SK-N-SH treated with all-trans-retinoic acid at 6 μM for 48 hours (cell line): ENCODE data around the gene FOXL2NB.

Experiments used
- PATZ1 ChIP-seq: fragments of 250-450 bp; sonication (Bioruptor Pico); IDR thresholded peaks from 2 replicates; pipeline ENCODE4 v1.8.0; 2020; ENCODE audit warnings: mild to moderate bottlenecking, moderate library complexity, borderline replicate concordance
- TCF4 ChIP-seq: fragments of 250-450 bp; sonication (Bioruptor Pico); IDR thresholded peaks from 2 replicates; pipeline ENCODE4 v1.8.0; 2021; ENCODE audit warnings: mild to moderate bottlenecking, moderate library complexity, borderline replicate concordance
- ZNF70 ChIP-seq: fragments of 450-650 bp; formaldehyde crosslinking; IDR thresholded peaks from 2 replicates; pipeline ENCODE4 v1.5.0; 2020; ENCODE audit warnings: mild to moderate bottlenecking, moderate library complexity

DNA sequence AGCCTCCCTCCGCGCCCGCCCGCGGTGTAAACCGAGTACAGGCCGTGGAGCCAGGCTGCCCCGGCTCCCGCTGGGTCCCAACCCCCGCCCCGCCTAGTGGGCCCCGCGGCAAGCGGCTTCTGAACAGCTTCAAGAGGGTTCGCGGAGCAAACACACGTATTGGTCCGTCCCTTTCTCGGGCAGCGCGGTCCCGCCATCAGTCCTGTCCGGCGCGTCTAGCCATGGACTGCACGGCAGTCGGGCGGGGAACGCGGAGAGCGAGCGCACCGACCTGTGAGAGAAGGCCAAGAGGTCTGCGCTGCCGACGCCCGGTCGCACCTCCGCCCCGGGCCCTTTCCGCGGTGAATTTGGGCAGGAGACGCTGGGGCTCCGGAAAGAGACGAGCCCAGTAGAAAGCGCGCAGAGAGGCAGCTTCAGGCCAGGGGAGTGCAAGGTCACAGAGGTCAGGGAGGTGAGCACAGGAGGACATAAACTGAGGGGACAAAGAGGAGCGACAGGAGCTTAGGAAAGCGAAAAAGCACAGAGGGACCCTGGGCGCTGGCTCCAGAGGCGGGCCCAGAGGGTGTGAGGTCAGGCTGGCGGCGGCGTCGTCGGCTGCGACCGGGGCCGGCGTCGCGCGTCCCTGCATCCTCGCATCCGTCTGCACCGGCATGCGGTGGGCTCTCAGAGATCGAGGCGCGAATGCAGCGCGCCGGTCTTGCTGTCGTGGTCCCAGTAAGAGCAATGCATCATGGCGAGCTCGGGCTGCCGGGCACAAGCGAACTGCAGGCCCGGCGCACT is 1.9 kb upstream of the FOXL2NB start:
- TF ChIP-seq TCF4 (CRISPR knock-in tag) (no peak), PATZ1 (CRISPR knock-in tag) (no peak), ZNF70 (CRISPR knock-in tag) (no peak)
